ENCODE results near the gene EFCAB8.
A peak's percentile ranks its signal among the peaks of the same experiment; 100 is the strongest.

Gene EFCAB8

GRCh38 chr20:32989507-32990283 lies 131.0 kb downstream of the EFCAB8 start:
- DNase-seq = no peak

DNA sequence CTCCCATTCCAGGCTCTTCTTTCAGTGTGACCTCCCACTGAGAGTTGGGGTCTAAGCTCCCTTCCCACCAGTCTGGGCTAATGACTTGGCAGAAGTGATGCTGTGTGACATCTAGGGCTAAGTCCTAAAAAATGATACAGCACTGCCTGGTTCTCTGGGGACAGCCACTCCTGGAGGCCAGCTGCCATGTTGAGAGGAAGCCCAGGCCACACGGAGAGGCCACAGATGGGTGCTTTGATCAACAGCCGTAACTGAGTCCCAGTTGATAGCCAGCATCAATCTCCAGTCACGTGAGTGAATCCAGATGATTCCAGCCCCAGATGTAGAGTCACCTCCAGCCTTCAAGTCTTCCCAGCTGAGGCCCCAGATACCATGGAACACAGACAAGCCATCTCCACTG lies 131.7 kb downstream of the EFCAB8 start:
- no peak for DNase-seq

DNA sequence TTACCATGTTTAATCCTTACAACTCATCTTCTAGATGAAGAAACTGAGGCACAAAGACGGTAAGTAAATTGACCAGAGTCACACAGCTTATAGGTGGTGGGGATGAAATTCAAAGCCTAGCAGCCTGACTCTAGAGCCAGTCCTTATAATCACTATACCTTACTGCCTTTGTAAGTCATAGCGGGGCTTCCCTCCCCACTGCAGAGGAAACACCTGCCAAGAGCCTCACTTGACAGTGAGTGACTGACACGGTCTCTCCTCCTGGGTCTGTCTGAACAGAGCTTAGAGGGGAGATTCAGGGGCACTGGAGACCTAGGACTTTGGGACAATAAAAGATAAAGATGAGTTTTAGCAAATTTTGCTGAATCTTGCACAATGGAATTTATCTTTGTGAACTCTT lies 132.7 kb downstream of the EFCAB8 start:
- DNase-seq = no peak

- DNase-seq = no peak
Measured at GRCh38 chr20:32991792-32992641, 133.3 kb downstream of the EFCAB8 start.

- no peak for DNase-seq
Measured at GRCh38 chr20:32993496-32994050, 134.8 kb downstream of the EFCAB8 start.

GRCh38 chr20:32995802-32996201 lies 137.1 kb downstream of the EFCAB8 start:
- DNase-seq = no peak

GRCh38 chr20:32997431-32997830 lies 138.7 kb downstream of the EFCAB8 start:
- no peak for DNase-seq

GRCh38 chr20:32999603-33000250 lies 141.0 kb downstream of the EFCAB8 start:
- peak; percentile 49 for DNase-seq

DNA sequence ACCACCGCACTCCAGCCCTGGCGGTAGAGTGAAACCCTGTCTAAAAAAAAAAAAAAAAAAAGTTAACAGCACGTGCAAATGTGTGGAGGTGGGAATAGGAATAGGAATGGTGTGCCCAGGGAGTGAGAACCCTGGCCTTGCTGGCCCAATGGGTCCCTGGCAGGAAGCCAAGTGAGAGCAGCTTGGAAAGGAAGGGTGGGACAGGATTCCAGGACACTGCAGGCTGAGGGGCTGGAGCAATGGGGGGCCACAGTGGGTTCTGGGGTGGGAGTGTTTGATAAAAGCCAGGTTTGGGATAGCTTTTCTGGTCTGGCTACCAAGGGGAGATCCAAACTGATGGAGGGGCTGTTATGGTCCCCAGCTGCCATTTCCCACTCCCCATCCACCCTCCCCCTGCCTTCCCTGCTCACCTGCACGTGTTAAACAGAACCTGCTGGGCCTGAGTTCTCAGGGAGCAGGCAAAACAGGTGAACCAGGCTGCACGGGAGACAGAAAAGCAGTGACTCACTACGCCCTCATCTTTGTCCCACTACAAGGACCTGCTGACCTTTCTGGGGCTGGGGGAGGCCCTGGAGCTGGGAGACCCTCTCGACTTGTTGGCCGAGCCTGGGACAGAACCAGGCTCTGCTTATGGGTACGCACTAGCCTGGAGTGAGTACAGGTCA lies 142.2 kb downstream of the EFCAB8 start:
- DNase-seq = no peak

DNA sequence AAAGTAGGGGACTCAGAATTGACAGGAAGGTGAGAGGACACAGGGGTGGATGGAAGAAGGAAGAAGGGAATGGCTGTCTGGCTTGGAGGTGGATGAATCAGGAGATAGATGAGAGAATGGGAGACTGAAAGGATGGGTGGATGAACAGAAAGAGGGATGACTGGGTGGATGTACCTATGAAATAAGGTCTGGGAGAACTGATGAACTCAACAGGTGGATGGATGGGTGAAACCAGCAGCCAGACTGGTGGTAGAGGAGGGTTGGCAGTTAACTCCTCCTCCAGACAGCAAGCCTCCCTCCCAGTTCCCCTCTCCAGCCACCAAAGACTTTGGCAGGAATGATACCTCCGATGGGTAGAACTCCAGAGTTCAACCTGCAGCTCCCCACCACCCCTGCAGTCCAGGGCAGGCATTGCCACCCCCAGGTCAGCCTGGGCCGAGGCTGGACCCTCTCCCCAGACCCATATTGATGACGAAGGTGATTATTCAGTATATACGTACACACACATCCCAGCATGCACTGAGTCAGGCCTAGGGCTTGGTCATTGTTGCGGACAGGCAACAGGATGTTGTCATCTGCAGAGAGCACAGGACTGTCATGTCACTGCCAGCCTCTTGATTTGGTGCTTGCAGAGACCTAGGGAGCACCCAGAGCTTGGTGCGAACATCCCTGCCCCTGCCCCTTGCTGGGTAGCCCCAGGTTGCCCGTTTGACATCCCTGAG lies 143.5 kb downstream of the EFCAB8 start:
- no peak for DNase-seq

DNA sequence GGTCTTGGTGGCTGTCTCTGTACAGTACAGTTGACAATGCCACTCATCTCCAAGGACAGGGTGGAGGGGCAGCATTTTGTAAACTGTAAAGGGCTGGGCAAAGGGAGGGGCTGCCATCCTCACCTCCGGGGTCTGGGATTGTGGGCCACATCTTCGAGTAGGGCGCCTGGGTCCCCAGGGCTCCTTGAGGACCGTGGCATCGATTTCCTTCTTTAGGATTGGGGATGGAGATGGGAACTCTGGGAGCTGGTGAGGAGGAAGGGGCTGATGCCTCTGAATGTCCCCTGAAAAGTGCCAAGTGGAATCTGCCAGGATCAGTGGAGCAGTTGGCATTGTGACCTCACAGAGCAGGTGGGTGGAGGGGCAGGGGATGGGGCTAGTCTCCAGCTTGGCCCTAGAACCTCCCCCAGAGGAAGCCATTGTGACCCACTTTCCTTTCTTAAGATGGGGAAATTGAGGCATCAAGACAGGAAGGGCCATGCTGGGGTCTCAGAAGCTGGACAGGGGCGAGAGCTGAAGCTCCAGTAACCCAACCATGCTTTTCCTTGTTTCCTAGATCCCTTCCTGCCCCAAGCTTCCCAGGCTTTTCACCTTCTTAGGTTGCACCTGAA lies 145.5 kb downstream of the EFCAB8 start, which contains the start of gene SUN5:
TSS of gene SUN5 (minus strand) at position 293 of the 611 bp plus-strand sequence. CDS start at position 200, 93 bp downstream.
- no peak for DNase-seq

DNA sequence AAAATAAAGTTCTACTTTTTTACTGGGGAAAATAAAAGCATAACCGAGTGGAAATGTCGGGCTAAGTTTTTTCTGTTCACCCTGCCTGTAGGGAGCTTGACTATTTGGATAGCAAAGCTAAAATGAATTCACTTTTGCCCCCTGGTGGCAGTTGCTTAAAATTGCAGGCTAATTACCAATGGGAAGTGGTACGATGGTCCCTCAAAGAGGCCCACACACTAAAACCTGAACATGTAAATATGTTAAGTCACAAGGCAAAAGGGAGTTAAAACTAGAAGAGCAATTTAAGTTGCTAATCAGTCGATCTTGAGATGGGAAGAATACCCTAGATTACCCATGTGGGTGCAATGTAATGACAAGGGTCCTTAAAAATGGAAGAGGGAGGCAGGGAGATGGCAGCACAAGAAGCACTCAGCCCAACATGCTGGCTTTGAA lies 146.4 kb downstream of the EFCAB8 start:
- DNase-seq = peak; percentile 40

- no peak for DNase-seq
Measured at GRCh38 chr20:33005908-33006775, 147.4 kb downstream of the EFCAB8 start.

DNA sequence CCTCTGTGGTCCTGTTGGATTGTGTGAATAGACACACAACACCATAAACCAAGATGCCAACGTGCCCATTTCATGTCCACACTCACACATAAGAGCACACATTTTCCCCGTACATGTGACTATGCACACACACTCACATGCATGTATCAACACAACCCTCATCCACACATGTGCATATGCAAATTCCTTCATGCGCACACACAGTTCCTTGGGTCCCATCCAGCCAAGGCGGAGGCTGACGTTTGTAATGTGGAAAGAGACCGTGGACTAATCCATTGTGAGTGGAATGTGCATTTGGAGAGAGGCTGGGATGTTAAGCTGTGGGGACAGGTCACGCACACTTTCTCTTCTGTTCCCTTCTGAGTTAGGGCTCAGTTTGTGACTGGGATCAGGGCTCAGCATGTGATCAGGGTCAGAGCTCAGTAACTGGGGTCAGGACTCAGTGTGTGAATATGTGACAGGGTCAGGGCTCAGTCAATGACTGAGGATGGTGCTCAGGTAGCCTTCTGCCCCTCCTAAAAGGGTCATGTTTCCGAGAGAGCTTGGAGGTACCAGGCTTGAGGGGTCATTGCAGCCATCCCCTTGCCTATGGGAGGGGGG lies 148.2 kb downstream of the EFCAB8 start:
- DNase-seq = no peak

DNA sequence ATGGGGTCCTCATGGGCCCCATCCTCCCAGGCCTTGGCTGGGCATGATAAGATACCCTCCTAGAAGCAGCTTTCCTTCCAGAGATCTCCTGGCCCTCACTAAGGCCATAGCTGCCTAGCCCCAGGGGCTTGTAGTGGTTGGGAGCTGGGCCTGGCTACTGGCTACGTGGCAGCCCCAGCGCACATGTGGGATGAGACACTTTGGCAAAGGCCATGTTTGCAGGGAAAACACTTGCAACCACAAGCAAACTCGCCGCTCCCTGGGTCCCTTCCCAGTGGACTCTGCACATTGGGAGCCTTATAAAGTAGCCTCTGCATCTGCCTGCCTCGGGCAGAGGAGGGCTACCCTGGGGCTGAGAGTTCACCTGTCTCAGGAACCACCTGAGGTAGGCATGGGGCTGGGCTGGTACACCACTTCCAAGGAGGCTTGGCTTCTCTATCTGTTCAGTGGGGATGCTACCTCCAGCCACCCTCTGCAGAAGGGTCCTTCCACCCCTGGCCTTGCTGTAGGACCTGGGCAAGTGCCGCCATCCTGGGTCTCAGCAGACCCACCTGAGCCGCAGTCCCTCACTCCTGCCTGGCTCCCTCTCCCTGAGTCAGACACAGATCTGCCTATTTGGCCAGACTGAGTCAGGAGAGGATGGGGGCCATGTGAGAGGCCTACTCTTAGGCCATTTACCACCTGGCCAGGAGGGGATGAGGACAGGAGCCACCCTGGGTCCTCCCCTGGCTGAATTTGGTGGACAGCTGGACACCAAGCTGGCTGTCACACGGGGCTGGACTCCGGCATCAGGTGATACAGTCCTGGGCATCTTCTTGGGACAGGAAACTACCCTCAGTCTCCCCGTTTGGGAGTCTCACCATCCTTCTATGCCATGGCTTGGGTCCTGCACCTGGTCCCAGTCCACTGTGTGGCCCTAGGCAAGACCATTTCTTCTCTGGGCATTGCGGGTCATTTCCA lies 148.9 kb downstream of the EFCAB8 start, which contains the start of gene BPIFB2:
TSS of gene BPIFB2 (plus strand) at position 329 of the 960 bp plus-strand sequence. CDS start 871 bp downstream, outside the sequence.
- DNase-seq = no peak

DNA sequence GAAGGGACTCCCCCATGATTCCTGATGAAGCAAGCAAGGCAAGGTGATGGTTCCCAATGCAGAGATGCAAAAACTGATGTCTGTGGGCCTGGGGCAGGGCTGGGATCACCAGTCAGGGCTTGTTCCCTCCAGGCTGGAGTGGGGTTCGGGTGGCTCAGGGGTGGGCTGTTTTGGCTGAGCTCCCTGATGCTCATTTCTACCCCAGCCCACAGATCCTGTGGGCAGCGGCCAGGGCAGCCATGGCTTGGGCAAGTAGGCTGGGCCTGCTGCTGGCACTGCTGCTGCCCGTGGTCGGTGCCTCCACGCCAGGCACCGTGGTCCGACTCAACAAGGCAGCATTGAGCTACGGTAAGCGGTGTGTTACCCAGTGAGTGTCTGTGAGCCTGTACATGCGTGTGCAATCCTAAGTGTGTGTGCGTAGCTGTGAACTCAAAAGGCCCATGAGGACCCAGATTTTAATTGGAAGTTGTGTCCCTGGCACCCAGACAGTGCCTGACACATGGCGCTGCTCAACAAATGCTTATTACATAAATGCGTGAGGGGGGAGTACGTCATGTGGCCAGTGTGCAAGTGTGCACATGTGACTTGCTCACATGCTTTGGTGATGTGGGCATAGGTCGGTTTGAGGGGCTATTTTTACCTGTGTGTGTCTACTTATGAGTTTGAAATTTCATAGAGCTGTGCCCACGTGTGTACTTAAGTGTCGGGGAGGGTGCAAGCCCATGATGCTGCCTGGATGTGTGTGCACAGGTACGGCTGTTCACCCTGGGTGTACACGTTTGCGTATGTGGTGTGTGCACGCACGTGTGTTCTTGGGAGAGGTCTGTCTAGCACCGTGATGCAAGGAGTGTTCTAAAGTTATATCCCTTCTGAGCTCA lies 149.9 kb downstream of the EFCAB8 start:
- DNase-seq = no peak
